ENCODE data around the gene RMI2. TPM values are rescaled to one million over a fixed set of nuclear protein-coding genes. Genes with fewer than 3 reads are reported as not detected.
A peak's percentile ranks its signal among the peaks of the same experiment; 100 is the strongest.

RMI2 gene
- total RNA-seq, 2 donors from 2014 or later: 1.4 to 2.1 TPM

GRCh38 chr16:11303405-11304138, 41.7 kb upstream of the RMI2 start:
- no peaks in the 10 kb centered on the region for H3K9me3 ChIP-seq (ENCODE audit: control insufficient read depth, low read length, poor library complexity, severe bottlenecking)
- Mint-ChIP-seq H3K4me3 (no peak overlapping the region), H3K27me3 (no peaks in the 10 kb centered on the region), H3K36me3 (ENCODE audit: low read depth) (no peaks in the 10 kb centered on the region), H3K27ac (no peak overlapping the region), H3K4me1 (peaks cover 2% of the 10 kb centered on the region)
- no peak for ATAC-seq
- DNase-seq: no peak

GRCh38 chr16:11306381-11306780, 38.9 kb upstream of the RMI2 start:
- peaks cover 11% of the 10 kb centered on the region for H3K4me1 Mint-ChIP-seq
- no peaks in the 10 kb centered on the region for H3K27me3 Mint-ChIP-seq
- ATAC-seq: no peak
- no peaks in the 10 kb centered on the region for H3K9me3 ChIP-seq (ENCODE audit: control insufficient read depth, low read length, poor library complexity, severe bottlenecking)
- no peaks in the 10 kb centered on the region for H3K36me3 Mint-ChIP-seq (ENCODE audit: low read depth)
- no peak for DNase-seq
- no peak overlapping the region for H3K4me3 Mint-ChIP-seq
- peak overlapping the region; percentile 41 for H3K27ac Mint-ChIP-seq

GRCh38 chr16:11306997-11307638, 38.1 kb upstream of the RMI2 start:
- Mint-ChIP-seq H3K36me3 (ENCODE audit: low read depth) (no peaks in the 10 kb centered on the region), H3K4me3 (peak overlapping the region; percentile 43), H3K4me1 (peaks cover 11% of the 10 kb centered on the region)

GRCh38 chr16:11307639-11308492, 37.4 kb upstream of the RMI2 start:
- Mint-ChIP-seq H3K4me1 (peaks cover 14% of the 10 kb centered on the region), H3K27ac (peak overlapping the region; percentile 41), H3K4me3 (no peak overlapping the region), H3K27me3 (no peaks in the 10 kb centered on the region), H3K36me3 (ENCODE audit: low read depth) (no peaks in the 10 kb centered on the region)
- H3K9me3 ChIP-seq (ENCODE audit: control insufficient read depth, low read length, poor library complexity, severe bottlenecking): no peaks in the 10 kb centered on the region
- no peak for ATAC-seq
- DNase-seq: no peak

More at GRCh38 chr16:11306997-11307638, 38.1 kb upstream of the RMI2 start:
- ATAC-seq (no peak), DNase-seq (no peak)
- Mint-ChIP-seq H3K27me3 (no peaks in the 10 kb centered on the region), H3K27ac (peak overlapping the region; percentile 41)
- H3K9me3 ChIP-seq (ENCODE audit: control insufficient read depth, low read length, poor library complexity, severe bottlenecking): no peaks in the 10 kb centered on the region

- no peaks in the 10 kb centered on the region for H3K9me3 ChIP-seq (ENCODE audit: control insufficient read depth, low read length, poor library complexity, severe bottlenecking)
- Mint-ChIP-seq H3K4me1 (peaks cover 17% of the 10 kb centered on the region), H3K27me3 (no peaks in the 10 kb centered on the region), H3K36me3 (ENCODE audit: low read depth) (no peaks in the 10 kb centered on the region), H3K27ac (no peak overlapping the region), H3K4me3 (no peak overlapping the region)
- ATAC-seq (no peak), DNase-seq (no peak)
These were observed 36.6 kb upstream of the RMI2 start for GRCh38 chr16:11308493-11309283.

- no peak for DNase-seq
- peak; percentile 28 for ATAC-seq
- no peak overlapping the region for H3K4me3 Mint-ChIP-seq
- no peaks in the 10 kb centered on the region for H3K27me3 Mint-ChIP-seq
- H3K9me3 ChIP-seq (ENCODE audit: control insufficient read depth, low read length, poor library complexity, severe bottlenecking): no peaks in the 10 kb centered on the region
- peak overlapping the region; percentile 8 for H3K27ac Mint-ChIP-seq
- peaks cover 17% of the 10 kb centered on the region for H3K4me1 Mint-ChIP-seq
- H3K36me3 Mint-ChIP-seq (ENCODE audit: low read depth): no peaks in the 10 kb centered on the region
These were observed 35.2 kb upstream of the RMI2 start for GRCh38 chr16:11309895-11310633.

- Mint-ChIP-seq H3K27me3 (no peaks in the 10 kb centered on the region), H3K4me3 (peak overlapping the region; percentile 76)
These were observed 34.7 kb upstream of the RMI2 start for GRCh38 chr16:11310634-11310977.

GRCh38 chr16:11310997-11311561, 34.2 kb upstream of the RMI2 start:
- H3K9me3 ChIP-seq (ENCODE audit: control insufficient read depth, low read length, poor library complexity, severe bottlenecking): no peaks in the 10 kb centered on the region
- DNase-seq: no peak
- peak overlapping the region; percentile 32 for H3K27ac Mint-ChIP-seq
- H3K4me1 Mint-ChIP-seq: peaks cover 17% of the 10 kb centered on the region
- no peaks in the 10 kb centered on the region for H3K27me3 Mint-ChIP-seq
- no peaks in the 10 kb centered on the region for H3K36me3 Mint-ChIP-seq (ENCODE audit: low read depth)
- H3K4me3 Mint-ChIP-seq: peak overlapping the region; percentile 76
- ATAC-seq: peak; percentile 76

More at GRCh38 chr16:11310634-11310977, 34.7 kb upstream of the RMI2 start:
- H3K36me3 Mint-ChIP-seq (ENCODE audit: low read depth): no peaks in the 10 kb centered on the region
- no peaks in the 10 kb centered on the region for H3K9me3 ChIP-seq (ENCODE audit: control insufficient read depth, low read length, poor library complexity, severe bottlenecking)
- peak overlapping the region; percentile 32 for H3K27ac Mint-ChIP-seq
- peaks cover 17% of the 10 kb centered on the region for H3K4me1 Mint-ChIP-seq
- no peak for DNase-seq
- no peak for ATAC-seq

GRCh38 chr16:11312718-11313492, 32.4 kb upstream of the RMI2 start:
- Mint-ChIP-seq H3K36me3 (ENCODE audit: low read depth) (no peaks in the 10 kb centered on the region), H3K4me3 (peak overlapping the region; percentile 45), H3K27me3 (no peaks in the 10 kb centered on the region), H3K27ac (peak overlapping the region; percentile 85), H3K4me1 (peaks cover 15% of the 10 kb centered on the region)
- DNase-seq (no peak), ATAC-seq (no peak)
- no peaks in the 10 kb centered on the region for H3K9me3 ChIP-seq (ENCODE audit: control insufficient read depth, low read length, poor library complexity, severe bottlenecking)

GRCh38 chr16:11313493-11314308, 31.6 kb upstream of the RMI2 start:
- H3K36me3 Mint-ChIP-seq (ENCODE audit: low read depth): no peaks in the 10 kb centered on the region
- no peaks in the 10 kb centered on the region for H3K9me3 ChIP-seq (ENCODE audit: control insufficient read depth, low read length, poor library complexity, severe bottlenecking)
- peaks cover 19% of the 10 kb centered on the region for H3K4me1 Mint-ChIP-seq
- no peak overlapping the region for H3K4me3 Mint-ChIP-seq
- peak overlapping the region; percentile 11 for H3K27ac Mint-ChIP-seq
- ATAC-seq (no peak), DNase-seq (no peak)
- H3K27me3 Mint-ChIP-seq: no peaks in the 10 kb centered on the region

- DNase-seq (no peak), ATAC-seq (no peak)
- H3K27me3 Mint-ChIP-seq: no peaks in the 10 kb centered on the region
- no peak overlapping the region for H3K4me3 Mint-ChIP-seq
- H3K9me3 ChIP-seq (ENCODE audit: control insufficient read depth, low read length, poor library complexity, severe bottlenecking): no peaks in the 10 kb centered on the region
- H3K27ac Mint-ChIP-seq: peak overlapping the region; percentile 11
- peaks cover 20% of the 10 kb centered on the region for H3K4me1 Mint-ChIP-seq
- no peaks in the 10 kb centered on the region for H3K36me3 Mint-ChIP-seq (ENCODE audit: low read depth)
These were observed 30.9 kb upstream of the RMI2 start for GRCh38 chr16:11314309-11314894.
